Measurements from ENCODE around the gene PPP1R14B. TPM values are rescaled to one million over a fixed set of nuclear protein-coding genes. Genes with fewer than 3 reads are reported as not detected.

Gene PPP1R14B
- total and polyA plus RNA-seq, 2 of the 13 experiments (the other 11 are each of a cell fraction or from before 2014, with no cell fraction given): 110 to 148 TPM

GRCh38 chr11:64230171-64230984 is 16.4 kb downstream of the PPP1R14B start, which contains the start of gene DNAJC4 (continued):
- TF ChIP-seq USF2 (IDR thresholded peaks at IDR 0.05; ENCODE audit: low read depth, low read length) (no peak), USF2 (CRISPR knock-in tag; IDR thresholded peaks at IDR 0.05; ENCODE audit: borderline replicate concordance) (no peak), ZNF639 (CRISPR knock-in tag; conservative IDR thresholded peaks at IDR 0.05) (no peak; the same call in 1 of the 2 replicates), THAP8 (CRISPR knock-in tag; IDR thresholded peaks at IDR 0.05; ENCODE audit: borderline replicate concordance) (no peak), ZFYVE20 (CRISPR knock-in tag; IDR thresholded peaks at IDR 0.05; ENCODE audit: borderline replicate concordance, low read depth) (no peak), ZNF256 (CRISPR knock-in tag; conservative IDR thresholded peaks at IDR 0.05) (no peak), ARID5B (CRISPR knock-in tag; IDR thresholded peaks at IDR 0.05) (0 out of 2 replicates have a peak, but pooled peaks have one; percentile 7), ELF3 (CRISPR knock-in tag; IDR thresholded peaks at IDR 0.05) (peak; percentile 28), NRL (CRISPR knock-in tag; IDR thresholded peaks at IDR 0.05; ENCODE audit: borderline replicate concordance) (peak; percentile 87), ZNF562 (CRISPR knock-in tag; IDR thresholded peaks at IDR 0.05; ENCODE audit: borderline replicate concordance) (no peak), SP4 (CRISPR knock-in tag; IDR thresholded peaks at IDR 0.05) (peak; percentile 88), HNF1B (CRISPR knock-in tag; IDR thresholded peaks at IDR 0.05) (peak; percentile 77; the same call in 1 of the 2 replicates), TFDP2 (CRISPR knock-in tag; IDR thresholded peaks at IDR 0.05) (no peak; the same call in 1 of the 2 replicates), ZNF251 (CRISPR knock-in tag; IDR thresholded peaks at IDR 0.05) (no peak), KLF16 (CRISPR knock-in tag; IDR thresholded peaks at IDR 0.05) (peak in 1 of 2 experiments; percentile 60; a peak in 1 of 4 replicates), ZNF567 (CRISPR knock-in tag; IDR thresholded peaks at IDR 0.05; ENCODE audit: borderline replicate concordance) (0 out of 2 replicates have a peak, but pooled peaks have one; percentile 78), ZNF672 (CRISPR knock-in tag; IDR thresholded peaks at IDR 0.05) (no peak)

All from HepG2 (cell line).